ENCODE data around the gene PLPP3. TPM values are rescaled to one million over a fixed set of nuclear protein-coding genes. Genes with fewer than 3 reads are reported as not detected.

The PLPP3 gene
- total RNA-seq, 2 donors from 2014 or later = not detected

DNA sequence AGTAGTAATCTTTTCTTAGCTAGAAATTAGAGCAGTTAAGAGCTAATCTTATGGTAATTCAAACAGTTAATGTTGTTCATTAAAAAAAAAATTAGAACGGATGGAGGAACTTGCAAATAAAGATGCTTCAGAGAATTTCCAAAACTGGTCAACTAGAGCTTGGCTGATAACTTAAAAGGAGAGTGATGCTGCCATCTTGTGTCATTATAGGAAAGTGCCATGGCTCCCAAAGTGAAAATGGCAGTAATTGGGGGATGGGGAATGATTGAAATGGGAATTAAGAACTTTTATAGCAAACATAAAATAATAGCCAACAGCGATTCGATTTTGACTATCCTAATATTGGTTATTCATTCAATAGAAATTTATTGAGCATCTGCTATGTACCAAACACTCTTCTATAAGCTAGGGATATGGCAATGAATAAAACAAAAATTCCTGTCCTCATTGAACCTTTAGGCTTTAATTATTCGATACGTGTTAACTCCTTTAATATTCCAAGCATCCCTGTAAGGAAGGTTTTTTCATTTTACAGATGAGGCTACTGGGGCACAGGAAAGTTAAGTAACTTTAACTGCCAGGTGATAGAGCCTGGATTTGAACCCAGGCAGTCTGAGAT lies 5.7 kb upstream of the PLPP3 start:
- no peaks in the 10 kb centered on the region for H3K4me1 Mint-ChIP-seq
- no peaks in the 10 kb centered on the region for H3K36me3 Mint-ChIP-seq (ENCODE audit: low read depth)
- ATAC-seq (replicated peaks) = no peak
- no peaks in the 10 kb centered on the region for H3K9me3 Mint-ChIP-seq
- peaks cover 10% of the 10 kb centered on the region for H3K27me3 Mint-ChIP-seq
- H3K4me3 Mint-ChIP-seq = no peak overlapping the region
- H3K27ac Mint-ChIP-seq = no peak overlapping the region

DNA sequence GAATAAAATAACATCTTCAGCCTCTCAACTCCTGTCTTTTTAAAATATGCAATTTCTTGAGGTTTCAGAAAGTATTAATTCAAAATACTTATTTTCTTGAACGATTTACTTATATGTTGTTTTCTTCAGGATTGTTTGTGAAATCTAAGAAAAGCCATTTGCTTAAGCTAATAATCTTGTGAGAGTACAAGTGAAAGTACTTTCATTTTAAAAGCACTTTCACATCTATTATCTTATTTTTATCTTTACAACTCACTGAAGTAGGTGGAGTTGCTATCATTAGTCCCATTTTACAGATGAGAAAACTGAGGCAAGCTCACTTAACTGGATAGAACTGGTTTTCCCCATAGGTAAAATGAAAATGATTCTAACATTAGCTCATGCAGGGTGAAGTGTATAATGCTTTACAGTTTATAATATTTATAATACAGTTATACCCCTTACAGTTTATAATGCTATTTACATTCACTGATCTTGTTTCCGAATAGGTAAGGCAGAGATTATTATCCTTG lies 4.7 kb upstream of the PLPP3 start:
- Mint-ChIP-seq H3K4me3 (no peak overlapping the region), H3K4me1 (no peaks in the 10 kb centered on the region), H3K27me3 (peaks cover 19% of the 10 kb centered on the region), H3K27ac (no peak overlapping the region), H3K36me3 (ENCODE audit: low read depth) (no peaks in the 10 kb centered on the region), H3K9me3 (no peaks in the 10 kb centered on the region)
- ATAC-seq (replicated peaks) = no peak

GRCh38 chr1:56580771-56581170 lies 1.4 kb upstream of the PLPP3 start:
- H3K36me3 Mint-ChIP-seq (ENCODE audit: low read depth) = no peaks in the 10 kb centered on the region
- no peak for ATAC-seq (replicated peaks)
- no peak overlapping the region for H3K4me3 Mint-ChIP-seq
- H3K27me3 Mint-ChIP-seq = peaks cover 39% of the 10 kb centered on the region
- no peaks in the 10 kb centered on the region for H3K9me3 Mint-ChIP-seq
- no peaks in the 10 kb centered on the region for H3K4me1 Mint-ChIP-seq
- no peak overlapping the region for H3K27ac Mint-ChIP-seq

- Mint-ChIP-seq H3K4me1 (no peaks in the 10 kb centered on the region), H3K27ac (no peak overlapping the region), H3K27me3 (peaks cover 44% of the 10 kb centered on the region), H3K36me3 (ENCODE audit: low read depth) (no peaks in the 10 kb centered on the region), H3K9me3 (no peaks in the 10 kb centered on the region), H3K4me3 (peak overlapping the region; percentile 61)
- ATAC-seq (replicated peaks) = peak; percentile 29
Measured at GRCh38 chr1:56578138-56578962, 1.0 kb downstream of the PLPP3 start.

DNA sequence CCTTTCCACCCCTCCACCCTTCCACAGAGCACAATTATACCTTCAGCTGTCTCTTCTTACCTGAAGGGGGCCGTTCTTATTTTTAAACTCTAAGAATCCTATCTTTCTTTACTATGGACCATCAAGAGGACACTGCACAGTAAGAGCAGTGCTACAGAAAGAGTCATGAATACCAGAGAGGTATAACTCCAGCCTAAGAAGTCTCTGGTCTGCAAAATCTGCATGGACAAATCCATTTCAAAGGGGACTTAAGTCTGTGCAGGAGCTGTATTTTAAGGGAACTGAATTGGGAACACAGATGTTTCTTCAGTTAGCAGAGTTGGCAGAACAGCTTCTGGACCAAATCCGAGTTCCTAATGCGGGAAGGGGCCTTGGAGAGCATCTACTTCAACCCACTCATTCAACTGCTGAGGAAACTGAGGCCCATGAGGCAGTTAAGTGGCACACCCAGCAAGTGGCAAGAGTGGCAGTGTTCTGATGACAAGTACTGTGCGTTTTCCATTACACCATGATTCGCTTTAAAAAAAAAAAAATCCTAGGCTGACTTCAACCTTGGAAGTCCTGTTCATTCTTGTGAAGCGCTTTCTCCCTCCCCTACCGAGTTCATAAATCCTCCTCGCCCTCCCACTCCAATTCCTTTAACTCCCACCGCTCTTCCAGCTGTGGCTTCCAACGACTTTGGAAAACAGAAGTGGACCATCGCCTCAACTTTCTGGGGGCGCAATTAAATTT lies 1.8 kb downstream of the PLPP3 start:
- Mint-ChIP-seq H3K27ac (no peak overlapping the region), H3K9me3 (no peaks in the 10 kb centered on the region), H3K27me3 (peaks cover 44% of the 10 kb centered on the region), H3K4me3 (peak overlapping the region; percentile 61), H3K36me3 (ENCODE audit: low read depth) (no peaks in the 10 kb centered on the region), H3K4me1 (no peaks in the 10 kb centered on the region)
- ATAC-seq (replicated peaks) = no peak

DNA sequence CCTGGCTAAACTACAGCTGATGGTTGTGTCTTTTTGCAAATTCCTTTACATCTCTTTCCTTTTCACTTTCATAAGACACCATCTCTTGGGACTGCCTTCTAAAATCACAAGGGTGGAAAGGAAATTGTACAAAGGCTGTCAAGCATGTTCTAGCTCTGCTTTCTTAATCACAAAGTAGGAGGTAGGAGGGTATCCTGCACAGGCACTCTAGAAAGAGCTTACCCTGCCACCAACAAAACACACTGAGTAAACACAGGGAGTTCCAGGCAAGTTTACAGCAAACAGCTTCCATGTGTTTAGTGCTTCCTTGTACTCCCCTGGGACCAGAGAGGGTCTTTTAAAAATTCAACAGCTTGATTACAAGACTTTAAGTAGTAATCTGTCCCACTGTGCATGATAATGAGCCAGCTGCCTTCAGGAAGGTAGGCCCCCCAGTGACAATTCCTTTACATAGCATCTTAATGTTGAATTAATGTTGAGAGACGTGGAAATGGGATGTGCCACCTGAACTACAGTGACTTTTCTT lies 2.4 kb downstream of the PLPP3 start:
- Mint-ChIP-seq H3K27ac (no peak overlapping the region), H3K27me3 (peaks cover 44% of the 10 kb centered on the region)
- no peak for ATAC-seq (replicated peaks)

DNA sequence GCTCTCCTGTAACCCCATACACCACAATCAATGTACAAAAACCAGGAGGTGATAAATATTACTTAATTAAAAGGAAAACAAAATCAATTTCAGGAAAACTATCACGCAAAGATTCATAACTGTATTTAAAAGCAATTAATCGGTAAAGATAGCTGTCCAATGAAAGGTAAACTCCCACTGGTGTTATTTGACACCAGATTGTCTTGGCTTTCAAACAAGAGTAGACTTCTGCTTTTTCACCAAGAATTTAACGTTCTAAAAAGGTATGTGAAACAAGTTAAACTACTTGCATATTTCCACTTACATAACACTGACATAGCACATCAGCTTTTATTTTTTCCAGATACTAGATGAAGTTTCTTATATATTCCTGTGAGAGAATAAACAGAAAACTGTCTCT lies 3.5 kb downstream of the PLPP3 start:
- no peak for ATAC-seq (replicated peaks)
- Mint-ChIP-seq H3K4me3 (no peak overlapping the region), H3K27ac (no peak overlapping the region), H3K9me3 (no peaks in the 10 kb centered on the region), H3K4me1 (no peaks in the 10 kb centered on the region), H3K27me3 (peaks cover 42% of the 10 kb centered on the region), H3K36me3 (ENCODE audit: low read depth) (no peaks in the 10 kb centered on the region)

More for the DNA sequence above, 2.4 kb downstream of the PLPP3 start:
- H3K4me3 Mint-ChIP-seq = no peak overlapping the region
- H3K4me1 Mint-ChIP-seq = no peaks in the 10 kb centered on the region
- no peaks in the 10 kb centered on the region for H3K9me3 Mint-ChIP-seq
- H3K36me3 Mint-ChIP-seq (ENCODE audit: low read depth) = no peaks in the 10 kb centered on the region

GRCh38 chr1:56574794-56575193 lies 4.6 kb downstream of the PLPP3 start:
- peaks cover 32% of the 10 kb centered on the region for H3K27me3 Mint-ChIP-seq
- no peaks in the 10 kb centered on the region for H3K4me1 Mint-ChIP-seq
- ATAC-seq (replicated peaks) = no peak
- H3K36me3 Mint-ChIP-seq (ENCODE audit: low read depth) = no peaks in the 10 kb centered on the region
- H3K9me3 Mint-ChIP-seq = no peaks in the 10 kb centered on the region
- no peak overlapping the region for H3K27ac Mint-ChIP-seq
- no peak overlapping the region for H3K4me3 Mint-ChIP-seq

DNA sequence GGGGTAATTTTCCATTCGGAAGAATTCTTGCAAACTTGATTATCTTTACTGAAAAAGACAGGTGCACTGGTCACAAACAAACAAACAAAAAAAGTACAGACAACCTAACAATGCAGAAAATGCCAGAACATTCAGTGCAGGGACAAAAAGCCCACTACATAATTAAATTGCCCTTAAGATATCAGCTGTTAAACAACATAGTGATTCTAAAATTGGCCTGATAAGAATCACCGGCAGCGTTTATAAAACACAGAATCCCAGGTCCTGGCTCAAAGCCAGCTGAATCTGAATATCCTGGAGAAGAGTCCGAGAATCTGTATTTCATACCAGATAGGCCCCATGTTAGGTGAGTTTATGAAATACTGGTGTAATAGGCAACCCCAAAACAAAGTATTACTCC lies 6.1 kb downstream of the PLPP3 start:
- no peaks in the 10 kb centered on the region for H3K9me3 Mint-ChIP-seq
- H3K4me3 Mint-ChIP-seq = no peak overlapping the region
- no peak overlapping the region for H3K27ac Mint-ChIP-seq
- H3K4me1 Mint-ChIP-seq = no peaks in the 10 kb centered on the region
- ATAC-seq (replicated peaks) = no peak
- peaks cover 30% of the 10 kb centered on the region for H3K27me3 Mint-ChIP-seq
- H3K36me3 Mint-ChIP-seq (ENCODE audit: low read depth) = no peaks in the 10 kb centered on the region

DNA sequence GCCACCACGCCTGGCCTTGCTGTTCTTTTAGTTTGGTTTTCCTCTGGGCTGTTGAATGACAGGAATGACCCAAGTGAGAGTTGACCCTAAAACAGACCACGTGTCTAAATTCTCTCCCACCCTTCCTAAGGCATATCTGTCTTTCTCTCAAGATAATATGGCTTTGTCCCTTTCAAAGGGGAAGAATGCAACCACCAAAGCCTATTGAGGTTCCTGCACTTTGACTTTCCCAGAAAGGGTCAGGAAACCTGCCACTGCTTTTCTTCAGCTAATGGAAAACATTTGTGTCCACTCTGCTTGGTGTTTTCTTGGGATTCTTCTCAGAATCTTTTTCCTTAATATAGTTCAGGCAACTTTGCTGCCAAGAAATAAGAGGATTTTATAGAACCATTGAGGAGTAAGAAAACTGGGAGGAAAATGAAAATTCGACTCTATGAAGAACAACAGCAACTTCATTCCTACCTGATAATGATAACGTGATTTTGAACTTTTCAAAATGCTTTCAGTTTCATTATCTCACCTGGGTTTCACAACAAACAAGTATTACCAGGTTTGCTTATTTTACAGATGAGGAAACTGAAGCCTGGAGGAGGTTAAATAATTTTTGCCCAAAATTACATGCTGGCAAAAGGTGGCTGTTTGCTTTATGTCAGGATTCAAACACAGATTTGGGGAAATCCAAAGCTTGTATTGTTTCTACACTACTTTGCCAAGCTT lies 6.9 kb downstream of the PLPP3 start:
- Mint-ChIP-seq H3K36me3 (ENCODE audit: low read depth) (no peaks in the 10 kb centered on the region), H3K27me3 (peaks cover 23% of the 10 kb centered on the region), H3K9me3 (no peaks in the 10 kb centered on the region), H3K4me3 (peak overlapping the region; percentile 17), H3K4me1 (no peaks in the 10 kb centered on the region), H3K27ac (no peak overlapping the region)
- no peak for ATAC-seq (replicated peaks)

DNA sequence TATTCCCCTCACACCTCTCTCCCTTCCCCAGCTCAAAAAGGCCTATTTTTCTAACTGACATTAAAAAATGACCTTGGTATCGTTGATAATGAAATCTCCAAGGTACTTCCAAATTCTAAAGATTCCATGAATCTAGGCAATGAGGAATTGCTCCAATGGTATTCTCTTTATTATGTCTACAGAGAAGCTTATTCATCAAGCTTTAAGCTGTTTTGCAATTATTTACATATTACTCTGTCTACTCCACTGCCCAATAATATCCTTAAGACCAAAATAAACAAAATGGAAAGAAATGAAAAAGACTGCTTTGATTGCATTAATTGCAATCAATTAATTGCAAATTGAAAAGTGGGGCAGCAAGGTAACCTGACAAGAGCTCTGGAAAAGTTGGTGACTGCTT lies 7.9 kb downstream of the PLPP3 start:
- Mint-ChIP-seq H3K27me3 (peaks cover 13% of the 10 kb centered on the region), H3K27ac (no peak overlapping the region), H3K9me3 (no peaks in the 10 kb centered on the region), H3K36me3 (ENCODE audit: low read depth) (no peaks in the 10 kb centered on the region), H3K4me3 (no peak overlapping the region), H3K4me1 (no peaks in the 10 kb centered on the region)
- no peak for ATAC-seq (replicated peaks)

GRCh38 chr1:56570924-56571372 lies 8.4 kb downstream of the PLPP3 start:
- Mint-ChIP-seq H3K4me3 (no peak overlapping the region), H3K36me3 (ENCODE audit: low read depth) (no peaks in the 10 kb centered on the region), H3K27ac (no peak overlapping the region), H3K4me1 (no peaks in the 10 kb centered on the region), H3K9me3 (no peaks in the 10 kb centered on the region), H3K27me3 (peaks cover 12% of the 10 kb centered on the region)
- ATAC-seq (replicated peaks) = no peak

- H3K27me3 Mint-ChIP-seq = peaks cover 6% of the 10 kb centered on the region
- H3K9me3 Mint-ChIP-seq = no peaks in the 10 kb centered on the region
- ATAC-seq (replicated peaks) = no peak
- no peak overlapping the region for H3K27ac Mint-ChIP-seq
- H3K4me3 Mint-ChIP-seq = no peak overlapping the region
- no peaks in the 10 kb centered on the region for H3K36me3 Mint-ChIP-seq (ENCODE audit: low read depth)
- H3K4me1 Mint-ChIP-seq = no peaks in the 10 kb centered on the region
Measured at GRCh38 chr1:56569661-56570060, 9.7 kb downstream of the PLPP3 start.

DNA sequence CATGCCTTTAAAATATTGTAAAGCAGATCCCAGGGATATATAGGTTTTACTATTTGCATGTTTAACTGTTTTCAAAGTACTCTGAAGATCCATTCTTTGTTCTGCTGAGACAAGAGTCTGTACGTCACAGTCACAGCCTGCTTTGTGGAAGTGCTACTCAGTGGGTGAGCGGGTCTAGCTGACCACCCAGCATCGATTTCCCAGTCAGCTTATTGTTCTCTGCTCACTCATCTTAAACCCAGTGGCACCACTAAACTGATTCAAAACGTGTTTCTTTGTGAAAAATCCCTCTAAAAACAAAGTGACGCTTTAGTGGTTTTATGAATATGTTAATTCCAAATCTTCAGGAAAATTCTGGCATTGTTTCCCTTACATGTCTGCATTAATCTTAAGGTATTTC lies 12.4 kb downstream of the PLPP3 start:
- Mint-ChIP-seq H3K9me3 (no peaks in the 10 kb centered on the region), H3K27me3 (peaks cover 6% of the 10 kb centered on the region), H3K4me3 (no peak overlapping the region), H3K36me3 (ENCODE audit: low read depth) (no peaks in the 10 kb centered on the region), H3K4me1 (no peaks in the 10 kb centered on the region), H3K27ac (no peak overlapping the region)
- ATAC-seq (replicated peaks) = no peak
